SK-N-SH (cell line): ENCODE measurements around the gene XIST. TPM values are rescaled to one million over a fixed set of nuclear protein-coding genes. Genes with fewer than 3 reads are reported as not detected.

Source experiments
- CTCF ChIA-PET: fragments of 300-600, 350-600 bp; formaldehyde crosslinking; extraction: SDS; loops from one replicate; lab custom pipeline; 2021; lab: Yijun Ruan, JAX
- POLR2A ChIA-PET: fragments of 350-600 bp; sonication (Branson Sonifier 250); formaldehyde crosslinking; extraction: SDS; loops from one replicate; lab custom pipeline; 2020; ENCODE audit warnings: antibody characterized with exemption, inconsistent platforms; lab: Yijun Ruan, JAX
- DNase-seq: peaks from one replicate; pipeline ENCODE4 v3.0.0; 2012
- H2AFZ ChIP-seq: fragments of 200-600 bp; sonication (generic); 2 replicates; pipeline ENCODE4 v1.8.1; 2016; ENCODE audit warnings: antibody characterized with exemption, mild to moderate bottlenecking, low read depth
- H3F3A ChIP-seq: fragments of 200-600 bp; sonication (generic); replicated peaks from 2 replicates; pipeline ENCODE3; 2016; ENCODE audit warnings: antibody characterized with exemption, mild to moderate bottlenecking; ENCODE audit not compliant: insufficient read depth
- H3K27ac ChIP-seq, 2 experiments: fragments of 200-500 bp in 1 of 2; fragments of 200-600 bp in 1 of 2; sonication (Bioruptor generic) in 1 of 2; sonication (generic), shearing (Covaris generic) in 1 of 2; 2 replicates each; pipeline versions ENCODE4 v1.5.1 to v1.6.1; 2014 to 2016; ENCODE audit warnings: low read depth in 2 of 2, inconsistent platforms in 1 of 2, low read length in 1 of 2, mild to moderate bottlenecking in 1 of 2, mixed read lengths in 1 of 2
- H3K27me3 ChIP-seq: fragments of 200-600 bp; sonication (generic), shearing (Covaris generic); 2 replicates; pipeline ENCODE4 v1.6.1; 2016; ENCODE audit warnings: mixed run types; ENCODE audit not compliant: insufficient read depth
- H3K36me3 ChIP-seq, 2 experiments: fragments of 200-500 bp in 1 of 2; fragments of 200-600 bp in 1 of 2; sonication (Bioruptor generic) in 1 of 2; sonication (generic) in 1 of 2; replicated peaks in 1 of 2; 2 replicates each; pipeline versions ENCODE3 to v1.5.1; 2014 to 2016; ENCODE audit warnings: low read length in 1 of 2, mild to moderate bottlenecking in 1 of 2; ENCODE audit not compliant: insufficient read depth in 2 of 2, control insufficient read depth in 1 of 2
- H3K4me1 ChIP-seq, 2 experiments: fragments of 200-500 bp in 1 of 2; fragments of 200-600 bp in 1 of 2; sonication (Bioruptor generic) in 1 of 2; sonication (generic), shearing (Covaris generic) in 1 of 2; 2 replicates each; pipeline versions ENCODE4 v1.5.1 to v1.6.1; 2014 to 2016; ENCODE audit warnings: low read depth in 1 of 2, low read length in 1 of 2, mixed run types in 1 of 2; ENCODE audit not compliant: insufficient read depth in 2 of 2, control insufficient read depth in 1 of 2
- H3K4me2 ChIP-seq: fragments of 200-600 bp; sonication (generic), shearing (Covaris generic); 2 replicates; pipeline ENCODE4 v1.6.1; 2017; ENCODE audit warnings: mixed run types
- H3K4me3 ChIP-seq, 2 experiments: fragments of 200-500 bp in 1 of 2; fragments of 200-600 bp in 1 of 2; sonication (Bioruptor generic) in 1 of 2; sonication (generic), shearing (Covaris generic) in 1 of 2; 2 replicates each; pipeline versions ENCODE4 v1.5.1 to v1.8.1; 2014 to 2016; ENCODE audit warnings: low read depth in 2 of 2, inconsistent platforms in 1 of 2, low read length in 1 of 2, mild to moderate bottlenecking in 1 of 2, mixed read lengths in 1 of 2, moderate library complexity in 1 of 2
- H3K79me2 ChIP-seq: fragments of 200-600 bp; sonication (generic); 2 replicates; pipeline ENCODE4 v1.8.1; 2017; ENCODE audit warnings: mild to moderate bottlenecking; ENCODE audit not compliant: insufficient read depth
- H3K9ac ChIP-seq: fragments of 200-600 bp; sonication (generic); 2 replicates; pipeline ENCODE4 v1.6.1; 2017; ENCODE audit warnings: mixed run types
- H3K9me2 ChIP-seq: fragments of 200-600 bp; sonication (generic); 2 replicates; pipeline ENCODE4 v1.6.1; 2017; ENCODE audit warnings: mixed run types
- H3K9me3 ChIP-seq: fragments of 200-600 bp; sonication (generic); 2 replicates; pipeline ENCODE4 v1.6.1; 2017; ENCODE audit warnings: mixed run types, mild to moderate bottlenecking, moderate library complexity
- H4K20me1 ChIP-seq: fragments of 200-600 bp; sonication (generic); 2 replicates; pipeline ENCODE4 v1.6.1; 2017; ENCODE audit warnings: mild to moderate bottlenecking, mixed run types; ENCODE audit not compliant: insufficient read depth
- CHD2 ChIP-seq: fragments of 150-350 bp; IDR thresholded peaks from 2 replicates; pipeline ENCODE4 v1.6.1; 2018; ENCODE audit warnings: low read length; ENCODE audit not compliant: partially characterized antibody
- EP300 ChIP-seq, 2 experiments: IDR thresholded peaks; 2 replicates each; pipeline versions ENCODE4 v1.4.0 to v1.6.1; 2012; ENCODE audit warnings: borderline replicate concordance in 1 of 2, low read depth in 1 of 2, low read length in 1 of 2
- EZH2phosphoT487 ChIP-seq: fragments of 200-600 bp; sonication (generic); IDR thresholded peaks from 2 replicates; pipeline ENCODE4 v1.6.1; 2017; ENCODE audit warnings: low read depth, mixed run types, mild to moderate bottlenecking, antibody characterized with exemption, moderate library complexity, borderline replicate concordance
- FOSL2 ChIP-seq: IDR thresholded peaks from 2 replicates; pipeline ENCODE4 v1.4.0; 2012; ENCODE audit warnings: low read depth, mild to moderate bottlenecking, moderate library complexity, borderline replicate concordance
- FOXM1 ChIP-seq: IDR thresholded peaks from 2 replicates; pipeline ENCODE4 v1.4.0; 2012; ENCODE audit warnings: low read depth, mild to moderate bottlenecking
- GATA2 ChIP-seq: sonication (generic); formaldehyde crosslinking; IDR thresholded peaks from 2 replicates; pipeline ENCODE4 v1.5.0; 2020; ENCODE audit warnings: mild to moderate bottlenecking, missing genetic modification reagents
- JUND ChIP-seq: IDR thresholded peaks from 2 replicates; pipeline ENCODE4 v1.4.0; 2012
- MXI1 ChIP-seq: IDR thresholded peaks from 2 replicates; pipeline ENCODE4 v1.6.1; 2012; ENCODE audit warnings: mild to moderate bottlenecking, low read depth, low read length, improper control_type of control experiment
- POLR2AphosphoS5 ChIP-seq: IDR thresholded peaks from 2 replicates; pipeline ENCODE4 v1.6.1; 2012; ENCODE audit warnings: low read depth, low read length
- RAD21 ChIP-seq: IDR thresholded peaks from 2 replicates; pipeline ENCODE4 v1.6.1; 2012; ENCODE audit warnings: mild to moderate bottlenecking, low read length
- RCOR1 ChIP-seq: fragments of 150-350 bp; IDR thresholded peaks from 2 replicates; pipeline ENCODE4 v1.6.1; 2017; ENCODE audit warnings: antibody characterized with exemption, low read length
- SMC3 ChIP-seq: IDR thresholded peaks from 2 replicates; pipeline ENCODE4 v1.6.1; 2012; ENCODE audit warnings: low read depth, low read length, improper control_type of control experiment
- WGBS: methylation state at CpG from one replicate; pipeline ENCODE4 v1.1.6; 2017; ENCODE audit warnings: low lambda C conversion rate; 5-methylcytosine and 5-hydroxymethylcytosine counted together
- polyA plus RNA-seq, 3 experiments: library from polyadenylated mRNA; depleted of rRNA; stranded (reverse); fragments of >200 nt; gene quantifications; 2 replicates each; pipeline ENCODE4 v1.2.3, GENCODE V29; 2012
- TF ChIP-seq, protein P1 (sequence below): IDR thresholded peaks from 2 replicates; pipeline ENCODE4 v1.4.0; 2012; ENCODE audit warnings: low read depth, borderline replicate concordance
- TF ChIP-seq, protein P2 (sequence below): IDR thresholded peaks from 2 replicates; pipeline ENCODE4 v1.4.0; 2012; ENCODE audit warnings: low read depth, borderline replicate concordance
- TF ChIP-seq, protein P3 (sequence below): fragments of 150-350 bp; IDR thresholded peaks from 2 replicates; pipeline ENCODE4 v1.6.1; 2017; ENCODE audit warnings: antibody characterized with exemption, low read length, low read depth, borderline replicate concordance
- TF ChIP-seq, protein P4 (sequence below): IDR thresholded peaks from 2 replicates; pipeline ENCODE4 v1.4.0; 2012; ENCODE audit warnings: low read depth
- TF ChIP-seq, protein P5 (sequence below): fragments of 200-600 bp; sonication (generic); IDR thresholded peaks from 2 replicates; pipeline ENCODE4 v1.6.1; 2017; ENCODE audit warnings: antibody characterized with exemption, mild to moderate bottlenecking, moderate library complexity
- TF ChIP-seq, protein P6 (sequence below): IDR thresholded peaks from 2 replicates; pipeline ENCODE4 v1.6.1; 2012; ENCODE audit warnings: mild to moderate bottlenecking, low read depth, low read length, moderate library complexity

The XIST gene
- polyA plus RNA-seq, 1 of the 3 experiments (the other 2 are of a cell fraction) = 135 TPM

DNA sequence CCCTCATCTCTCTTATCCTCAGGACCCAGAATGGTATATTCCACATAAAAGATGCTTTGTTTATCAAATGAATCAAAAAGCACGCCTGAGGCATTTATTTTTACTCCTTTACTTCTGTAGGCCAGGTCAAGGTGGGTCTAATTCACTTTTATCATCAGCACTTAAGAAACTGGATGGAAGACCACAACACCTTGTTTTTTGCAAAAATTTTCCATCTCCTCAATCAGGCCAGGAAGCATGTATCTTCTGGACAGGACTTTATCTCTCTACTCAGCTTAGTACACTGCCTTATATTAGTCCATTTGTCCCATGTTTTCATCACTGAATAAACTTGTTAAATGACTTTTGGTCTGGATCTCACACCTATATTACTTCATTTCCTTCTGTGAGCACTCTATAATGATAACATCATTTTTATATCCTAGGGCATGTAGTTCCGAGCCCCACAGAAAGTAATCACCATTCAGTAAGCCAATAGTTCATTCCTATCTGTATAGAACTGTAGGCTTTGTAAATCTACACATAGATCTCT lies 29.0 kb downstream of the XIST start:
- Histone ChIP-seq H3K27ac (no peak overlapping the region), H3K9me2 (no peaks in the 10 kb centered on the region), H3F3A (peaks cover 4% of the 10 kb centered on the region), H3K36me3 (peaks cover 39 to 76% of the 10 kb centered on the region in 2 experiments), H2AFZ (no peak overlapping the region), H3K4me2 (no peak overlapping the region), H3K79me2 (peaks cover 54% of the 10 kb centered on the region), H3K9ac (no peak overlapping the region), H3K9me3 (no peaks in the 10 kb centered on the region), H3K4me1 (no peaks in the 10 kb centered on the region; a peak in 1 of 4 replicates), H3K4me3 (no peak overlapping the region), H3K27me3 (no peaks in the 10 kb centered on the region), H4K20me1 (peaks cover 99% of the 10 kb centered on the region)
- DNase-seq = no peak
- TF ChIP-seq, protein P1, sequence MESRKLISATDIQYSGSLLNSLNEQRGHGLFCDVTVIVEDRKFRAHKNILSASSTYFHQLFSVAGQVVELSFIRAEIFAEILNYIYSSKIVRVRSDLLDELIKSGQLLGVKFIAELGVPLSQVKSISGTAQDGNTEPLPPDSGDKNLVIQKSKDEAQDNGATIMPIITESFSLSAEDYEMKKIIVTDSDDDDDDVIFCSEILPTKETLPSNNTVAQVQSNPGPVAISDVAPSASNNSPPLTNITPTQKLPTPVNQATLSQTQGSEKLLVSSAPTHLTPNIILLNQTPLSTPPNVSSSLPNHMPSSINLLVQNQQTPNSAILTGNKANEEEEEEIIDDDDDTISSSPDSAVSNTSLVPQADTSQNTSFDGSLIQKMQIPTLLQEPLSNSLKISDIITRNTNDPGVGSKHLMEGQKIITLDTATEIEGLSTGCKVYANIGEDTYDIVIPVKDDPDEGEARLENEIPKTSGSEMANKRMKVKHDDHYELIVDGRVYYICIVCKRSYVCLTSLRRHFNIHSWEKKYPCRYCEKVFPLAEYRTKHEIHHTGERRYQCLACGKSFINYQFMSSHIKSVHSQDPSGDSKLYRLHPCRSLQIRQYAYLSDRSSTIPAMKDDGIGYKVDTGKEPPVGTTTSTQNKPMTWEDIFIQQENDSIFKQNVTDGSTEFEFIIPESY = no peak
- TF ChIP-seq, protein P2, sequence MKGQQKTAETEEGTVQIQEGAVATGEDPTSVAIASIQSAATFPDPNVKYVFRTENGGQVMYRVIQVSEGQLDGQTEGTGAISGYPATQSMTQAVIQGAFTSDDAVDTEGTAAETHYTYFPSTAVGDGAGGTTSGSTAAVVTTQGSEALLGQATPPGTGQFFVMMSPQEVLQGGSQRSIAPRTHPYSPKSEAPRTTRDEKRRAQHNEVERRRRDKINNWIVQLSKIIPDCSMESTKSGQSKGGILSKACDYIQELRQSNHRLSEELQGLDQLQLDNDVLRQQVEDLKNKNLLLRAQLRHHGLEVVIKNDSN = no peak
- TF ChIP-seq EZH2phosphoT487 (no peak), CHD2 (no peak), RAD21 (no peak), SMC3 (no peak), JUND (no peak), FOSL2 (no peak), GATA2 (CRISPR knock-in tag) (no peak), EP300 (IDR thresholded peaks at IDR 0.05; ENCODE audit: borderline replicate concordance in 1 of 2, low read depth in 1 of 2, low read length in 1 of 2) (no peak), RCOR1 (no peak), FOXM1 (no peak), MXI1 (no peak), POLR2AphosphoS5 (no peak)
- TF ChIP-seq, protein P3, sequence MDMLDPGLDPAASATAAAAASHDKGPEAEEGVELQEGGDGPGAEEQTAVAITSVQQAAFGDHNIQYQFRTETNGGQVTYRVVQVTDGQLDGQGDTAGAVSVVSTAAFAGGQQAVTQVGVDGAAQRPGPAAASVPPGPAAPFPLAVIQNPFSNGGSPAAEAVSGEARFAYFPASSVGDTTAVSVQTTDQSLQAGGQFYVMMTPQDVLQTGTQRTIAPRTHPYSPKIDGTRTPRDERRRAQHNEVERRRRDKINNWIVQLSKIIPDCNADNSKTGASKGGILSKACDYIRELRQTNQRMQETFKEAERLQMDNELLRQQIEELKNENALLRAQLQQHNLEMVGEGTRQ = no peak
- TF ChIP-seq, protein P4, sequence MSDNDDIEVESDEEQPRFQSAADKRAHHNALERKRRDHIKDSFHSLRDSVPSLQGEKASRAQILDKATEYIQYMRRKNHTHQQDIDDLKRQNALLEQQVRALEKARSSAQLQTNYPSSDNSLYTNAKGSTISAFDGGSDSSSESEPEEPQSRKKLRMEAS = no peak
- TF ChIP-seq, protein P5, sequence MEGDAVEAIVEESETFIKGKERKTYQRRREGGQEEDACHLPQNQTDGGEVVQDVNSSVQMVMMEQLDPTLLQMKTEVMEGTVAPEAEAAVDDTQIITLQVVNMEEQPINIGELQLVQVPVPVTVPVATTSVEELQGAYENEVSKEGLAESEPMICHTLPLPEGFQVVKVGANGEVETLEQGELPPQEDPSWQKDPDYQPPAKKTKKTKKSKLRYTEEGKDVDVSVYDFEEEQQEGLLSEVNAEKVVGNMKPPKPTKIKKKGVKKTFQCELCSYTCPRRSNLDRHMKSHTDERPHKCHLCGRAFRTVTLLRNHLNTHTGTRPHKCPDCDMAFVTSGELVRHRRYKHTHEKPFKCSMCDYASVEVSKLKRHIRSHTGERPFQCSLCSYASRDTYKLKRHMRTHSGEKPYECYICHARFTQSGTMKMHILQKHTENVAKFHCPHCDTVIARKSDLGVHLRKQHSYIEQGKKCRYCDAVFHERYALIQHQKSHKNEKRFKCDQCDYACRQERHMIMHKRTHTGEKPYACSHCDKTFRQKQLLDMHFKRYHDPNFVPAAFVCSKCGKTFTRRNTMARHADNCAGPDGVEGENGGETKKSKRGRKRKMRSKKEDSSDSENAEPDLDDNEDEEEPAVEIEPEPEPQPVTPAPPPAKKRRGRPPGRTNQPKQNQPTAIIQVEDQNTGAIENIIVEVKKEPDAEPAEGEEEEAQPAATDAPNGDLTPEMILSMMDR = no peak
- TF ChIP-seq, protein P6, sequence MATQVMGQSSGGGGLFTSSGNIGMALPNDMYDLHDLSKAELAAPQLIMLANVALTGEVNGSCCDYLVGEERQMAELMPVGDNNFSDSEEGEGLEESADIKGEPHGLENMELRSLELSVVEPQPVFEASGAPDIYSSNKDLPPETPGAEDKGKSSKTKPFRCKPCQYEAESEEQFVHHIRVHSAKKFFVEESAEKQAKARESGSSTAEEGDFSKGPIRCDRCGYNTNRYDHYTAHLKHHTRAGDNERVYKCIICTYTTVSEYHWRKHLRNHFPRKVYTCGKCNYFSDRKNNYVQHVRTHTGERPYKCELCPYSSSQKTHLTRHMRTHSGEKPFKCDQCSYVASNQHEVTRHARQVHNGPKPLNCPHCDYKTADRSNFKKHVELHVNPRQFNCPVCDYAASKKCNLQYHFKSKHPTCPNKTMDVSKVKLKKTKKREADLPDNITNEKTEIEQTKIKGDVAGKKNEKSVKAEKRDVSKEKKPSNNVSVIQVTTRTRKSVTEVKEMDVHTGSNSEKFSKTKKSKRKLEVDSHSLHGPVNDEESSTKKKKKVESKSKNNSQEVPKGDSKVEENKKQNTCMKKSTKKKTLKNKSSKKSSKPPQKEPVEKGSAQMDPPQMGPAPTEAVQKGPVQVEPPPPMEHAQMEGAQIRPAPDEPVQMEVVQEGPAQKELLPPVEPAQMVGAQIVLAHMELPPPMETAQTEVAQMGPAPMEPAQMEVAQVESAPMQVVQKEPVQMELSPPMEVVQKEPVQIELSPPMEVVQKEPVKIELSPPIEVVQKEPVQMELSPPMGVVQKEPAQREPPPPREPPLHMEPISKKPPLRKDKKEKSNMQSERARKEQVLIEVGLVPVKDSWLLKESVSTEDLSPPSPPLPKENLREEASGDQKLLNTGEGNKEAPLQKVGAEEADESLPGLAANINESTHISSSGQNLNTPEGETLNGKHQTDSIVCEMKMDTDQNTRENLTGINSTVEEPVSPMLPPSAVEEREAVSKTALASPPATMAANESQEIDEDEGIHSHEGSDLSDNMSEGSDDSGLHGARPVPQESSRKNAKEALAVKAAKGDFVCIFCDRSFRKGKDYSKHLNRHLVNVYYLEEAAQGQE = no peak
- WGBS = 35% methylated on average over 2 of the region's 2 CpGs
- POLR2A ChIA-PET = interaction anchor here (0.6 kb wide), 1 partner anchor 53 kb away, joined by 3 read pairs; no protein-coding TSS in a partner anchor
- CTCF ChIA-PET = interaction anchor here (1.0 kb wide), 1 partner anchor 9 kb away, joined by 3 read pairs; no protein-coding TSS in a partner anchor
